NOMO-1 treated with DMSO at 0.1 percent for 48 hours (cell line): ENCODE measurements around the gene NCK2.
A peak's percentile ranks its signal among the peaks of the same experiment; 100 is the strongest.

Source experiments
- DNase-seq: peaks from one replicate; lab custom pipeline; 2025; ENCODE audit not compliant: unreplicated experiment; lab: John Stamatoyannopoulos, UW

NCK2 gene

DNA sequence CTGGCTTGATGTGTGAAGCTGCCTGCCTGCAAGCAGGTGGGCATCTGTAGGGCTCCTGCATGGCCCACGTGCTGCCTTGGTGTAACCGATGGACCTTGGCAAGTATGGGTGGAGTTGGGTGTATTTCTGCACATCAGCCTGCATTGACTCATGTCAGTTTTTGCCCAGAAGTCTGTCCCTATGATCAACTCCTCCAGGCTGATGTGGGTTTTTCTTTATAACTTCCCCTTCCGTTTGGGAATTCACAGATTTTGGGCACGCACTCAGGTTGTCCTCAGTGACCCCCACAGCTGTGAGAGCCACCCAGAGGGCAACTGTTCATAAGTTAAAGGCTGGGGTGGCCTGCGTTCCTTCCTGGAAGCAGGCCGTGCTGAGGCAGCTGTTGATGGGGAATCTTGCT, 123.3 kb downstream of the NCK2 start:
- no peak for DNase-seq

DNA sequence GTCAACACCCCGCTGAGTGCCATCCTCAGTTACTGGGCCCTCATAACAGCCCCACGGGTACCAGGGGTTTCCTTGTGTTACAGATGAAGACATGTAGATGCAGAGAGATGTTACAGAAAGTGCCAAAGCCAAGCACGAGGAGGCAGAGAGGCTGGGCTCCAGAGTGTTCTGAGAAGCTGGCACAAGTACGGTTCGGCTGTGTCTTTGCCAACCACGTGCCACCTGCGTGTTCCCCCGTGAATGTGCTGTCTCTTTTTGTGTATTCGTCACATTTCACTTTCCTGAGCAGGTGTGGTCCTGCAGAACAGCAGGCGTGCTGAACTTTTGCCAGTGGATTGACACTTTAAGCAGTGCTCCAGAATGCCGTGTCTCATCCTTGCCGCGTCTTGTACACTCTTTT, 124.6 kb downstream of the NCK2 start:
- no peak for DNase-seq

DNA sequence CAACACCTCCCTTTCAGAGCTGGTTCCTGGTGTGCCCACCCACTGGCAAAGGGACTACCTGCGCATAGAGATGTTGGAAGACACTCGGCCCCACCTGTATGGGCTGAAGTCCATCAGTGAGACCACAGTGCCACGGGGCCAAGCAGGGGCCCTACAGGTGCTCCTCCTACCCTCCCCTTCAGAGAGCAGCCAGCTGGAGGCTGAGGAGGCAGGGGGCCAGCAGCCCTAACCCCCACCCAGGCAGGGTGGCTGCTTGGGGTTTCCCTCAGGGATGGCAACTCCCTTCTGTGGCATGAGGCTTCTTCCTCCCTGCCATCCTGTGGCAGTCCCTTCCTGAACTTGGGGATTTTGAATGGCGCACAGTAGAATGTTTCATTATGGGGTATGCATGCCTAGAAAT, 125.3 kb downstream of the NCK2 start:
- DNase-seq, result no peak

DNA sequence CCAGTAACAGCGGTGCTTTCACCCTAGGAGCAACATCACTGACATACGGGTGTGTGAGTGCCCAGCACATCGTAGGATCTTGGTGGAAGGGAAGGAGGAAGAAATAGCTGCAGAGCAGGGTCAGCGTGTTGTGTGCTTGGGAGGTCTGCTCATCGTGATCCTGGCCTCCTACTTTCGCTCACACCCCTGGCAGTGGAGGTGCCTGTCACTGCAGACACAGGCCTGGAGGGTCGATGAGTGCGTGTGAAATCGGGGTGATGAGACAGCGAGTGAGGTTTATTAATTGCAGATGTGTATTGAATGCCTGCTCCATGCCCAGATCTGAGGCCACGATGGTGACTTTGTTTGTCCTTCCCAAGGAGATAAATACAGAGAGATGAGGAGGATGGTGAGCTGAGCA, 126.1 kb downstream of the NCK2 start:
- no peak for DNase-seq

DNA sequence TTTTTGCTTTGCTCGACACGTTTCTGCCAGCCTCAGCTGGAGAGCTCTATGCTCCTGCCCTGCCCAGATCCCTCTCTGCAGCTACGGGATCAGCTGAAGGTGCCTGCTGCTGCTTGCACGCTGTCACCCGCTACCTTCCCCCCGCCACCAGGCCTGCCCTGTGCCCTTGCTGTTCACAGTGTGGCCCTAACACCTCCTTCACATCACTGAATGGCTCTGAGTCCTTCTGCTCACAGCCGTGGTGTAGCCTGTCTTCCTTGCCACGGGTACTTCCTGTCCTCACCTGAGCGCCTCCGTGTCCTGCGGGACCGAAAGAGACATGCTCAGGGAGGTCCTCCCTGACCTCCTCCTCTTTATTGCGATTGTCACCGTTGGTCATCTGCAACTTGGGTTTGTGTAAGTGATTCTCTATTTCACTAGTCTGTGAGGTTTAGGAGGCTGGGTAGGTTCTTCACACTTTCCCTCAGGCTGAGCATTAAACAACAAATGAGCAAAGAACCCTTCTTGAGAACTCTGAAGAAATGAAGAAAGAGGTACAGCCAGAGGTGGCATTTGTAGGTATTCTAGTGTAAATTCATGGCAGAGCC, 127.5 kb downstream of the NCK2 start:
- DNase-seq, result no peak

DNA sequence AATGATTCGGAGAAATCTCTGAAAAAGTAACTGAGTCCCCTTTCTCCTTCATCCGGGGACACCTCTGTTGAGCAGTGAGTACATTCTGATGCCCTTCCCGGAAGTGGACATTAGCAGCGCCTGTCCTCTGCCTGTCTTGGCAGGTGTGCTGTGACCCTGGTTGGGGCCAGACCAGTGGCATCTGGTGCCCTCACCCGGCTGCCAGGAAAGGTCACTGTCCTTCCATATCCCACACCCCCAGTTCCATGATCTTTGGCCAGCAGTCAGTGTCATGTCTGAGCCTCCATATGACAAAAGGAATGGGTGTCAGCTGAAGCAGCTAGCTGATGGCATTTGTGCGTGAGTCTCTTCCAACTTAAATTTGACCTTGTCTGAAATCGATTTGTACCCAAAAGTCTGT, 128.1 kb downstream of the NCK2 start:
- no peak for DNase-seq

DNA sequence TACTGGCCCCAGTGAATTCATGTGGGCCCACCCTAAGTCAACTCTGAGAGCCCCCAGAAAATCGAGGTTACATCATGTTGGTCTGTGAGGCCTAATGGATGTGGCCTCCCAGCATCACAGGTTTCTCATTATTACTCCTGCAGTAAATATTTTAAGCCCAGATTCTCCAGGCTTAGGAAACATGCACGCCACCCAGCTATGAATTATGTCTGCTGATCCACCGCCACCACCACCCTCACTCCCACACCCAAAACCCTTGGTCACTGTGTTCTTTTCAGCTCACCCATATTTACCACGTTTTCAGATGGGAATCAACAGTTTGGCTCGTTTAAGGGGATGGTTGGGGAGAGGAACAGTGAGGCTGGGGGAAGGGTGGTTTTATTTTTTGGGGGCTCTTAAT, 128.6 kb downstream of the NCK2 start:
- no peak for DNase-seq

DNA sequence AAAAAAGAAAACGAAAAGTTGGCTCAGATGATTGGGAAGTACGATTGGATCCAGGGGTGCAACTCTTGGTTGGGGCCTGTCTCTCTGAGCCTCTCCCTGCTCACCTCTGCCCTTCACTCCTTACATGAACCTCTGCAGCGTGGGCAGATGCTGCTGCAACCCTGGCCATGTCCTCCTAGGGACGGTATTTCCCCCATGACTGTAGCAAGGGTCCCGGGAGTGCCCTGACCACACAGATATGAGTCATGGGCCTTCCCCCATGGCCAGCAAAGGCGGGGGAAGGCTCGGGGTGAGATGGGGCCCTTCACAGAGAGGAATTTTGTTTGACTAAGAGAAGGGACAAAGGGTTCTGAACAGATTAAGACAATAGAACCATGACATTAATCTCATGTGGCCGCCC, 129.0 kb downstream of the NCK2 start:
- peak; percentile 13 for DNase-seq

DNA sequence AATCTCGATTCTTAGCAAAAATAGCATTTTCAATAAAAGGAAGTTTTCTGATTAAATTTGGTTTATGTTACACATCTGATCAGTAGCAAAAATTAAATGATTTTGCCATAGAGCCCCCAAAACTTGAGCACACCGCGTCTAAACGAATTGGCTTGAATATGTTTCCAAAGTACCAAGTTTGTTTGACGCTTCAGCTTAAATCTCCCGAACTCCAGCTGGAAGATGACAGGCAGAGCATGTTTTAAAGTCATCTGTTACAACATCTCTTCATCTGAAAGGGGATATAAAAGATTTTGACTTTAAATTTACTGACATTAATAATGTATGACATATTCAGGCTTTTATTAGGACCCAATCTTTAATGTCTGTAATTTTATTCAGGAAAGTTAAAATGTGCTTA, 129.8 kb downstream of the NCK2 start:
- no peak for DNase-seq

DNA sequence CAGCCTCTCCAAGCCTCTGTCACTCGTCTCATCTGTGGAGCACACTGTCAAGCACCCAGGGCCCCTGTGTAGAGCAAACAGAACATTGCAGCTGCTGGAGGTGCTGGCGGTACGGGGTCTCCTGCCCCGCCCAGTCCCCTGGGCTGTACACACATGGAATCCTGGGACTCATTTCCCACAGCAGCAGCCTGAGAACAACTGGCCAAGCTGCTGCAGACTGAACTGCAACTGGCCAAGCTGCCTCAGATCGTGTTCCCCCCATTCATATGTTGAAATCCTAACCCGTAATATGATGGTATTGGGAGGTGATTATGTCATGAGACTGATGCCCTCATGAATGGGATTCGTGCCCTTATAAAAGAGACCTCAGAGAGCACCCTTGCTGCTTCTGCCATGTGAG, 130.5 kb downstream of the NCK2 start:
- DNase-seq, result no peak

DNA sequence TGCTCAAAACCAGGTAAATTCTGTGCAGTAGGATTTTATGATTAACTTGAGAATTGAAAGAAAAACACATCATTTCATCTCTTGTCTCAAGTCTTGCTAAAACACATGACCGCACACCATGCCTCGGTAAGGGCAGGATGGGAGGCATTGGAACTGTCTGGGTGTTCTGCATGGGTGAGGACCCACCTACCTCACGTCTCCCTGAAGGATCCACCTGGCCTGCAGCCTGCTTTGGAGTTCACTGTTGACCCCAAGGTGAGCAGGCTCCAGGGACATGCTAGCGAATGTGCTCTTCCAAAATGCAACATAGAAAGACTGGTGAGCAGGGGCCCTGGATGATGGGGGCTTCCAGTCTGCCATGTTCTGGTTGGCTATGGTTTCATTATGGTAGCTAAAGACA, 131.5 kb downstream of the NCK2 start:
- DNase-seq, result no peak

DNA sequence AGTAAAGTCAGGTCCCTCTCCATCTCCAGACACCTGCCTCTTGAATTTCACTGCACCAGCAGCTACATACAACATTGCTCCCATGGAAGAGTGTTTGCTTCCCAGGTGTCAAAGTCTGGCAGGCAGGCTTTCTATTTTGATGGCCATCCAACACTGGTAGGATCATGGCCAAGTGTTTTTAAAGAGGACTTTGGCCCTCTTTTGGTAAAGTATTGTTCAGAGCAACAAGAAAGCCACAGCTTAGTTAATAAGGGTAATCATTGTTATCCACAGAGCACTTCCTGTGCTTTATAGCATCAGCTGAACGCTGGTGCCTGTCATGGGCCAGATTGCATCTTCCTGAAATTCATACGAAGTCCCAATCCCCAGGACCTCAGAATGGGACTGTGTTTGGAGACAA, 133.2 kb downstream of the NCK2 start:
- no peak for DNase-seq

DNA sequence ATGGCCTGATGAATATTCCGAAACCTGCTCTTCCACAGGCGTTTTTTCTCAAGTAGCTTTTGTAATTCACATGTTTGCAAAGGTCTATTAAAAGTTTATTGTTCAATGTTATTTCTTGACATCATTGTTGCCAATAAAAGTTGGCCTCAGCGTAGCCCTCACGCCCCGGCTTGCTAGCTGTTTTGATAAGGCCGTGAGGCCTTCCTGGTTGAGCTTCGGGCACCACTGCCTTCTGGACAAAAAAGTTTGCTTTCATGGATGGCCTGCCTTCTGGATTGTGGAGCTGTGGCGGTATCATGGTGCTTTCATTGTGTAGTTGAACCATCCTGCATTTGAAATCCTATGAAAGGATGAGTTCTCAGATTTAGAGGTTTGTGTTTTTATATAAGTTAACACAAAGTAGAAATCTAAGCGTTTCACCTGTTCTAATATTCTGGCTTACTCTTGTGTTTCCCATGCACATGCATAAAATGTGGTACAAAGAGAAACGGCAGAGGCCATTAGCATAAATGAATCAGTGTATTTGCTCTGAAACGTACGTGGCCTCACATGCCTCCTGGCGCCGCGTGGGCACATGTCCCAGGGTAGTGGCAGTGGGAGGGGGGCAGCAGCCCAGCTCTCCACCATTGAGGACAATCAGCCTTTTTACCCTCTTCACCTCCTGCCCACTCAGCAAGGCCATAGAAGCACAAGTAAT, 134.5 kb downstream of the NCK2 start:
- no peak for DNase-seq

DNA sequence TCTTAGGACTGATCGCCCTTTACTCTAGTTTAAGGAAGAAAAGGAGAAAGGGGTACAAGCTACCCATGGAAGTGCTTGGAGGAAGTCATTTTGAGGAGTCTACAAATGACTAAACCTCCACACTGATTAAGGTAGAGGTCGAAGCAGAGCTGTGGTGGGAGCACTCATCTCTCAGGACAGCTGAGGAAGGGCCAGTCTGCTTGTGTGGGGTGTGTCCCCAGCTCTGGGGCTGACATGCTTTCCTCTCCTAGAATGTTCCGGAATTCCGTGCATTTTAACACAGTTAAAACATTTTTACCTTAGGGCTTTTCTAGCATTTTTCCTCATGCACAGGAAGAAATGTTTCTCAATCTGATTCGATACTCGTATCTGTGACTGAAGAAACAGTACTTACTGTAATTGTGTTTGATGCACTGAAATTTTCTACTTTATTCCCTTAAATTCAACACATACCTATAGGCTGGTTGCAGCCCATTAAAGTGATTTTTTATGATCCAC, 135.1 kb downstream of the NCK2 start:
- no peak for DNase-seq

DNA sequence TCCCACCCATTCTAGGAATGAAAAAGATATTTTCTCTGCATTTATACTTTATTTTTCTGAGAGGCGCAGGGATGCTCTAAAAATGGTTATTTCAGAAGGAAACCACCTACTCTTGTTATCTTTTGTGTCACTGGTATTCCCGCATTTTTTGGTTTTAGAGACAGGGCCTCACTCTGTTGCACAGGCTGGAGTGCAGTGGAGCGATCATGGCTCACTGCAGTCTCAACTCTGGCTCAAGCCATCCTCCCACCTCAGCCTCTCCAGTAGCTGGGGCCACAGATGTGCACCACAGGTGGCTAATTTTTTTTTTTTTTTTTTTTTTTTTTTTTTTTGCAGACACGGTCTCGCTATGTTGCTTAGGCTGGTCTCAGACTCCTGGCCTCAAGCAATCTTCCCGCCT, 135.9 kb downstream of the NCK2 start:
- no peak for DNase-seq

DNA sequence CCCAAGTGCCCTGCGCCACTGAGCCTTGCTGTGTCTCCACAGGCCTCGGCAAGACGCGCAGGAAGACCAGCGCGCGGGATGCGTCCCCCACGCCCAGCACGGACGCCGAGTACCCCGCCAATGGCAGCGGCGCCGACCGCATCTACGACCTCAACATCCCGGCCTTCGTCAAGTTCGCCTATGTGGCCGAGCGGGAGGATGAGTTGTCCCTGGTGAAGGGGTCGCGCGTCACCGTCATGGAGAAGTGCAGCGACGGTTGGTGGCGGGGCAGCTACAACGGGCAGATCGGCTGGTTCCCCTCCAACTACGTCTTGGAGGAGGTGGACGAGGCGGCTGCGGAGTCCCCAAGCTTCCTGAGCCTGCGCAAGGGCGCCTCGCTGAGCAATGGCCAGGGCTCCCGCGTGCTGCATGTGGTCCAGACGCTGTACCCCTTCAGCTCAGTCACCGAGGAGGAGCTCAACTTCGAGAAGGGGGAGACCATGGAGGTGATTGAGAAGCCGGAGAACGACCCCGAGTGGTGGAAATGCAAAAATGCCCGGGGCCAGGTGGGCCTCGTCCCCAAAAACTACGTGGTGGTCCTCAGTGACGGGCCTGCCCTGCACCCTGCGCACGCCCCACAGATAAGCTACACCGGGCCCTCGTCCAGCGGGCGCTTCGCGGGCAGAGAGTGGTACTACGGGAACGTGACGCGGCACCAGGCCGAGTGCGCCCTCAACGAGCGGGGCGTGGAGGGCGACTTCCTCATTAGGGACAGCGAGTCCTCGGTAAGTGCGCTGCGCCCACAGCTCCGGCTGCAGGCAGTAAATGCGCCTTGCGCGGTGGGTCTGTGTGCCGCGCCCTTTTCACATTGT, 136.8 kb downstream of the NCK2 start:
- DNase-seq, result no peak

DNA sequence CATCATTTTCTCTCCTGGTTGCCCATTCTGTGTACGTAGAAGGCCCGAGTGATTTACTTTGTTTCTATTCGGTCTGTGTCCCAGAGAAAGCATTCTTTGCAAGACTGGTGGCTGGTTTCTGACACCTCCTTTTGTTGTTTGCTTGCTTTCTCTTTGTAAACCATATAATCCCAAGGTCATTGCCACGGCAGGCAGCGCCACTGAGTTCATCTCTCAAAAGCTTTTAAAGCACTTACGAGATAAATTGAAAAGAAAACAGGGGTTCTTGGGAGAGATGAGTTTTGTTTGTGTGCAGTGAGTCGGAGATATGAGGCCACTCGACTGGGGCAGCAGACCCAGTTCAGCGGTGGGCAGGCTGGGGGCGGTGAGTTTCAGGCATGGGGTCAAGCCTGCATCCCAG, 137.6 kb downstream of the NCK2 start:
- no peak for DNase-seq

DNA sequence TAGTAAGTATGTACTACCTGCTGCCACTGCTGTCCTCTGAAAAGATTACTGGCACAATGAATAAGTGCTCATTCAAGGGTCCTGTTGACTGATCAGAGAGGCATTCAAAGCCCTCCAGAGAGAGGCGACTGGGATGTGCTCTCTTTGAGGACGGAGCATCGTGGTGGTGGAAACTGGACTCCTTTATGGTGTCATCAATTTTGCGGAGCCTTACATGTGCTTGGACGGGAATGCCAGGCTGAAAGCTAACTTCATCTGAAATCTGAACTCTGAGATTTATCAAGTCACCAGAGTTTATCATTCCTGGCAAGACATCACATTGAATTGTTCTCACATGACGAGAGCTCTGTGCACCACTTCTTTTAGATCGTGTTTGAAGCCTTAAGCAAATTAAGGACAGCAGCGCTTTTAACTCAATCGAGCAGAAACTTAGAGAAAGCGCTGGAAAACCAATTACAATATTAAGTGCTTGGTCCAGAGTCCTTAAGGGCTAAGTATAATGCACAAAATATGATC, 138.3 kb downstream of the NCK2 start:
- DNase-seq, result no peak

DNA sequence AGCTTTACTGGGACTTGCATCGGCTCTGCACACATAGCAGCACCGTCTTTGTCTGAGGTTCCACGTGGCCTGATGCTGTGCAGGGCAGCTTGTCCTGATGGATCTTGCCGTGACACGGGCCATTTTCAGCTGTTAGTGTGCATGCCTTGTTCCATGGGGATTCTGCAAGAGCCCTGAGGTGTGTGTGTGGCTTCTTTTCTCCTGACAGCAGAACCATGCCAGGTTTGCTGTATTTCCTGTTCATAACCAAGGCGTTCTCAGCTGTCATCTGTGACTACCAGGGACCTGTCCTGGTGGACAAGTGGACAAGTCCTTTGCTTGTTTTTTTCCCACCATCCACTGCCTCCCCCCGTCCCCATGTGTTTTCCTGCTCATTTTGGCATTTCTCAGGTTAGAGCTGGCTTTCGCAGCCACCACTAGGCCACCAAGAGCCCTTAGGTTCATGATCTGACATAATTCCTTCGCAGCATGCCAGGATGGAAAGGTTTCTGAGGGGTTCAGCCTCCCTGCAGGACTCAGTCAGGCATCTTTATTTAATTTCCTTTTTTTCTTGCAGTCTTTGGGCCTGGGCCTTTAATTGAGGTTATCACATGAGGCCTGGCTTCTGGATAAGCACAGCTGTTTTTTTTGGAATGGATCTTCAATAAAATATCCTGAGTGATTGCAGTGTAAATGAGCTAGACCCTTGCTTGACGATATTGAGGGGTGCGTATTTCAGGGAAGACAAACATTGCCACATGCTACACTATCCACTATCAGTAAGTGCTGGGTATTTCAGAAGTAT, 139.4 kb downstream of the NCK2 start:
- DNase-seq, result no peak

DNA sequence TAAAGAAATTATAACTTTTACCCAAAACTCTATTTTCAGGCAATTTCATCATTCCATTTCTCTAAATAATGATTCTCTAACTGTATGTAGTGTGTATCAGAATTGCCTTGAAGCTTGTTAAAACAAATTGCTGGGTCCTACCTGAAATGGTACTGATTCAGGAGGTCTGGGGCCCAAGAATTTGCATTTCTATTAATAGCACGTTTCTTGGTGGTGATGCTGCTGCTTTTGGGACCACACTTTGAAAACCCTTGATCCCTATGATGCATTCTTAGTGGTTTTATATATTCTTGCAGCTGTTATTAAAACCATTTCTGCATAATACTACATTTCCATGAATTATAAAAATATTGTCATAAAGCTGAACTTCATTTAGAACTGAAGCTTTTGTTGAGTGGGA, 140.7 kb downstream of the NCK2 start:
- no peak for DNase-seq

DNA sequence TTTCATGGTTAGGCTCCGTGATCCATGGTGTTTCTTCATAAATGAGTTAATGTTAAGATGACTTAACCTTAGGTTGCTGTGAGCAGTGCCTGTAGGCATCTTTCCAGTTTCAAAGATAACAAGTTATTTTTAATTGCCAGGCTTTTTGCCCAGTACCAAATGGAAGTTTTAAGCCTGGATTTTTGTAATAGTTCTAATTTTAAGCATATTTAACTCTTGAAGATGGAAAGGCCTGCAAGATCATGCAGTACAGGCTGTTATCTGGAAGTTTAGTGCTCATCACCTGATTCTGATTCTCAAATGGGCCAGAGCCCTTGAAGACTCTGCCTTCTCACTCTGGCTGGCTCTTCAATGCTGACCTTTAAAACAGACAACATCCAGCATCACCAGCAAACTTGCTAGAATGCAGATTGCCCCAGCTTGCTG, 141.3 kb downstream of the NCK2 start:
- no peak for DNase-seq
